Fibroblast of mammary gland (primary cell): ENCODE data around the gene PAQR7.
A peak's percentile ranks its signal among the peaks of the same experiment; 100 is the strongest.

Experiments
- DNase-seq: peaks from one replicate; pipeline ENCODE4 v3.0.0-alpha.2; 2010; ENCODE audit warnings: low read depth
- H3K4me3 ChIP-seq: 2 replicates; pipeline ENCODE4 v1.5.1; 2011; ENCODE audit warnings: low read depth, mild to moderate bottlenecking, low read length, moderate library complexity; ENCODE audit not compliant: control insufficient read depth
- CTCF ChIP-seq: conservative IDR thresholded peaks from 2 replicates; pipeline ENCODE4 v1.5.1; 2011; ENCODE audit warnings: low read depth, low read length, inconsistent platforms; ENCODE audit not compliant: control insufficient read depth, insufficient read depth

The PAQR7 gene

GRCh38 chr1:25908161-25908560 is 32.7 kb upstream of the PAQR7 start:
- DNase-seq: no peak
- no peak for TF ChIP-seq CTCF
- no peak overlapping the region for H3K4me3 ChIP-seq

- DNase-seq: no peak
- no peak overlapping the region for H3K4me3 ChIP-seq
- TF ChIP-seq CTCF: no peak
Observed at GRCh38 chr1:25907601-25908000, 32.1 kb upstream of the PAQR7 start.

GRCh38 chr1:25906644-25907300 is 31.3 kb upstream of the PAQR7 start:
- no peak for DNase-seq
- TF ChIP-seq CTCF: no peak
- peak overlapping the region; percentile 78 for H3K4me3 ChIP-seq

GRCh38 chr1:25905680-25906643 is 30.5 kb upstream of the PAQR7 start, which contains the start of gene STMN1:
STMN1 (minus strand) TSS chr1:25906419; CDS start chr1:25904676, 1,743 bp downstream.
- no peak for TF ChIP-seq CTCF
- peak; percentile 84 for DNase-seq
- peak within 1 kb of the TSS; percentile 78 for H3K4me3 ChIP-seq

- TF ChIP-seq CTCF: peak; percentile 5
- peak; percentile 84 for DNase-seq
- peak overlapping the region; percentile 78 for H3K4me3 ChIP-seq
Observed at GRCh38 chr1:25904943-25905679, 29.6 kb upstream of the PAQR7 start.

- no peak for TF ChIP-seq CTCF
- peak overlapping the region; percentile 78 for H3K4me3 ChIP-seq
- DNase-seq: no peak
Observed at GRCh38 chr1:25903986-25904385, 28.5 kb upstream of the PAQR7 start.
